GM18873 (cell line): ENCODE measurements around the gene LRMDA.
"Not testable (repeated sequence)": the region's sequence is repeated elsewhere in the genome, so short reads cannot be mapped to it uniquely, and the experiment has no call there.

Experiments
- ATAC-seq: cut with Tn5 transposase; IDR thresholded peaks from one replicate; pipeline ENCODE4 v1.9.1; 2021; ENCODE audit warnings: mild to moderate bottlenecking, moderate library complexity, moderate number of reproducible peaks; ENCODE audit not compliant: unreplicated experiment, low FRiP score

LRMDA gene

DNA sequence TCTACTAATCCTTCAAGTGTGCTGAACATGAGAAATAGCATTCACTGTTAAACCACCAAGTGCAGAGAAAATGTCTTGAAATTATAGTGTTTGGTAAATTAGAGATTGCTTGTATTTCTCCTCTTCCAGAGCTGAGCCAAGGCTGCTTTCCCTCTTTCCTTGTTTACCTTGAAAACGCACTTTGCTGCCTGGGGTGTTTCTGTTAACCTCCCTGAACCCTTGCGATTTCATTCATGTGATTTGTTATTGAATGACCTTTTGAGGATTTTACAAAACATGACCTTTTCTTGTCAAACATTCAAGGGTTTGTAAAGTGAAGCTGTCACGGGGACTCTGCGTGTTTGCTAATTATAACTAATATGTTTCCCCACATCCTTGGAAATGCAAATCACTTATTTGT, 169.4 kb downstream of the LRMDA start:
- no peak for ATAC-seq

DNA sequence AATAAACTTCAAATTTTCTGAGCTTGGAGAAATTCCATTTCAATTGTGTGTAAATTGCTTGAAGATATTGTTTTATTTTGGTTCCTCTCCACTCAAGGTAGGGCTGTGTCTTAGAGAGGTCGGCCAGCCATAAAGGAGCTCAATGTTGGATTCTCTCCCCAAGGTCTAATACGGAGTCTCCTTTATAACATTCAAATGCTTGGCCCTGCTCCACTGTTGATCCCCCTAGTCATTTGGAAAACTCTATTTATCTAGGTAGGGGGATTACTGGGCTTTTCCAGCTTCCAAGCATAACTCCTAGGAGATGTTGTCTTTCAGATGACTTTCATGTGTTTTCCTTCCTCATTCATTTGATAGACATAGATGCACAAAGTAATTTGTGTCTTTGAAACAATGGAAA, 170.9 kb downstream of the LRMDA start:
- ATAC-seq = no peak

DNA sequence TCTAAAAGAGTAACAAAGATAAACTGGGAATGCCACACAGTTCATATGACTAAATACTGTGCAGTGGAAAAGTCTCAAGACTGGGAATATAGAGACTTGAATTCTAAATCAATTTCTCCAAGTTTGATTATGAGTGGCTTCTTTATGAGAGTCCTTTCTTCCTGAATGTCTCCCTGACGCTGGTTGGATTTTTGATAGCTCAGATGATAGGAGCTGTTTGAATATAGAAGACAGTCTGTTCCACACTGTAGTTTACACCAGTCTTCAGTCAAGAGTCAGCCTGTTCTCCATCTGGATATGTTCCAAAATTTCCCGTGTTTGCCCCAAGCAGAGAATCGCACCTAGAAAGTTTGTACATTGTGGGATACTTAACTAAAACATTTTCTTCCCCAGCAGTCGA, 173.7 kb downstream of the LRMDA start:
- no peak for ATAC-seq

DNA sequence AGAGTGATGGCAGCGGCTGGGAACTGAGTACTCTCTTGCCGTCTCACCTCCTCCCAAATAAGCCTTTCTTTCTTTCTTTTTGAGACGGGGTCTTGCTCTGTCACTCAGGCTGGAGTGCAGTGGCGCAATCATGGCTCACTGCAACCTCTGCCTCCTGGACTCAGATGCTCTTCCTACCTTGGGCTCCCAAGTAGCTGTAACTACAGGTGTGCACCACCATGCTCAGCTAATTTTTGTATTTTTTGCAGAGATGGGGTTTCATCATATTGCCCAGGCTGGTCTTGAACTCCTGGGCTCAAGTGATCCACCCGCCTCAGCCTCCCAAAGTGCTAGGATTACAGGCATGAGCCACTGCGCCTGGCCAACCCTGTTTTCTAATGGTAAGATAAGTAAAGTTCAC, 174.4 kb downstream of the LRMDA start:
- ATAC-seq = not testable (repeated sequence)

DNA sequence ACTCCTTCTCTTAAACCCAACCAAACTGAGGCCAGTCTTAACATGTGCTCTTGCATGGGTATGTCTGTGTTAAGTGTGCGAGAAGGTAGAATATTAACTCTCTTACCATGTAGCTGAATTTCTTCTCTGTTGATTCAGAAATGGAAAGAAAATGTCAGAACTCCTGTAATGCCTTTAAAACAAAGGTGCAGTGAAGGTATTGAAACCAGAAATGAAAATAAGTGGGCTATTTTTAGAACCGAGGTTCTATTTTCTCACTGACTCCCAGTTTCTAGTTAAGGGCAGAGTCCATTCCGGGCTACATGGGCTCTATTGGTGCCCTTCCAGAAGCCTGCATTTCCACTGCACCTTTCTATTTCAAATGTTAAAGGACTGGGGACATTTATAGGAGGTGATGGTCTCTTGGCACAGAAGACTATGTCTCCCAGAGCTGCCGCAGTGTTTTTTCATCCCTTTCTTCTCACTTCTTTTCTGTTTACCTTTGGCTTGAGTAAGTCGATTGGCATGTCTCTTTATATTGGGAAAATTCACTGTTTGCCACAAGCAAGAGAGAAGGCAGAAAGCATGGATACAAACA, 174.9 kb downstream of the LRMDA start:
- peak; percentile 46 for ATAC-seq

DNA sequence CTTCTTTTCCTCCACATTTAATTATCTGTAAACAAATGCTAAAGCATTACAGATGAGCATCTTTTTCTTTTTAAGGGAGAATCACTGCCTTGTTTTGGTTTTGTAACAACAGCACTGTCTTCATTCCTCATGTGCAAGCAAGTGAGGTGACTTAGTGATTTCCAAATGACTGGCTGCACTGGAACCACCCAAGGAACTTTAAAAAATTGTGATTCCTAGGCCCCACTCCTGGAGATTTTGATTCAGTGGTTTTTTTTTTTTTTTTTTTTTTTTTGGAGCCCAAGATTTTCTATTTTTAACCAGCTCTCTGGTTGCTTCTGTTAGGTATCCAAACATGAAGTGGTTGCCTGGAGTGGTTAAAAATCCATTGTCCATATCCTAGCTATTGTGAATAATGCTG, 176.2 kb downstream of the LRMDA start:
- ATAC-seq = no peak

DNA sequence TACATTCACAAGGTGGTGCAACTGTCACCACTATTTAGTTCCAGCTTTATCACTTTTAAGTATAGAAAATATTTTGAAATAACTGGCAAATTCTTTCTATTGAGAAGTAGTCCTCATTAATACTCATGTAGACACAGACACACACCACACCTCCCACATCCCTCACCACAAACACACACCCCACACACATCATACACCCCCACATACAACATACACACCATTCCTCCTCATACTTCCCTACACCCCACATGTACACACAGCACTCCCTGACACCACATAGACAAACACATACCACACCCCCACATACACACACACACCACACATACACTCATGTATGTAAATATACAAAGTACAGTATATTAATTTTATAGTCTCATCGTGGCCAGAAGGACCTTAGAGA, 178.8 kb downstream of the LRMDA start:
- no peak for ATAC-seq

DNA sequence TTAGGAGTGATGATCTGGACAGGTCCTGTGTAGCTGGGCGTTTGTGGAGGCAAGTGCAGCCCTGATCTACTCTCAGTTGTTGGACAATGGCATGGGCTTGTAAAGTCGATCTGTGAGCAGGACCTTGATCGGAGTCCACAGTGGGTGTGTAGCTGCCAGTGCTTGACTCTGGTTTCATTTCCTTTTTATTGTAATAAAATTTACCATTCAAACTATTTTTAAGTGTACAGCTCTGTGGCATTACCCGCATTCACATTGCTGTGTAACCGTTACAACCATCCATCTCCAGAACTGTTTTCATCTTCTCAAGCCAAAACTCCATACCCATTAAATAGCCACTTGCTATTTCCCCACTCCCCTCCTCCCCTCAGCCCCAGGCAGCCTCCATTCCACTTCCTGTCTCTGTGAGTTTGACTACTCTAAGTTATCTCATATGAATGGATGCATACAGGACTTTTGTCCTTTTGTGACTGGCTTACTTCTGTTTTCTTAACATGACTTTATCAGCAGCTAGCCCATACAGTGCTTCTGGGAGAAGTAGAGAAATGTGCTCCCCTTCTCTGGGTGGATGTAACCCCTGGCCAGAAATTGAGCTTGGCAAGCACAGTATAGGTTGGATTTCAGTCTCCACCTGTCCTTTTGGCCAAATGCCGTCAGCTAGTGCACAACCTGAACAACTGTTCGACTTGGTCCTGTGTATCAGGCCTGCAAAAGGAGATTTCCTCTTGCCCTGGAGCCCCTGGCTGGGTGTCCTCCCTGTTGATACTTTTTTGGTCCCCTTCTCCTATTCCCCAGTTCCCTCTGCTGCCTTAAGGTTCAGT, 180.0 kb downstream of the LRMDA start:
- ATAC-seq = peak; percentile 41

DNA sequence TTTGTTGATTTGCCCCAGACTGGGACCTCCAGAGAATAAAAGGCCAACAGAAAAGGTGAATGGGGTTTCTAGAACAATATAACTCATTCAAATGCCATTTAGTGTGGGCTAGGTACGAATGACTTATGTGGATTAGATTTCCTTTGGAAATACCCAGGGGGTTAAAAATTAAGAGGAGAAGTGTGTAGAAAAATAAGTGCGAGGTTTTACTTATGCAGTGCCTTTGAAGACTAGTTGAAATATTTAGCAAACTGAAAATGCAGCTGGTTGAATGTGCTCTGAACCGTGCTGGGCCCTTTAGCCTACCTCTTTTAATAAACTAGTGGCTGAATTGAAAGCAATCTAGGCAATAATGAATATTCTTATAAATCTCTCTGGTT, 180.6 kb downstream of the LRMDA start:
- ATAC-seq = no peak

DNA sequence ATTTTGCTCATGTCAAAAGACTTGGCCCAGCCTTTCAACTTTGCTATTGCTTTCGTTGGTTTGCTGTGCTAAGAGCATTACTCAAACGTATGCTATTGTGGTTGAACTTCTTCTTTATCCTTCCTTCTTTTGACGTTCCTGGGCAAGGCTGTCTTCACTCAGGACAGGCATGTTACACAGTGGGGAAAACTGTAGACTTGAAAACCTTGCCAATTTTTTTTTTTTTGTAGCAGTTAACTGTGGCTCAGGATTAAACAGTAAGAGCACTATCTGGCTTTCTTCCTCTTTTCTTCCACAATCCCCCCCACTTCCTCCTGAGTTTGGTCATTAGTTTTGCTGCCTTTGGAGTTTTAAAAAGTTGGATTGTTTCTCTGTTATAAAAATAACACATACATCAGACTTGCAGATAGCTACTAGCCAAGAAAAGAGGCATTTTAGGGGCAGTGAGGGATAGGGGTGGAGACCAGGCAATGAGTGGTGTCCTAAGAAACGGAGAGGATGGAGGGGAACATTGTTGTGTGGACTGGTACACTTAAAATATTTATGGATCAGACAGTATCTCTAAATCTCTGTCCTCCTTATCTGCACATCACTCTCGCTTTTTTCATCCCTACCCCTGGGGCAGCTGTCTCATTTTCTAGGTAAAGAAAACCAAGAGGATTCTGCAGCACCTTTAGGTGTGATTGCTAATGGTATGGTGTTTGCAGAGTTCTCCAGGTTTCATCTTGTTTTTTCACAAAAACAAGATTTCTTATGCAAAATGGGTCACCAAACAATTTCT, 181.7 kb downstream of the LRMDA start:
- no peak for ATAC-seq

DNA sequence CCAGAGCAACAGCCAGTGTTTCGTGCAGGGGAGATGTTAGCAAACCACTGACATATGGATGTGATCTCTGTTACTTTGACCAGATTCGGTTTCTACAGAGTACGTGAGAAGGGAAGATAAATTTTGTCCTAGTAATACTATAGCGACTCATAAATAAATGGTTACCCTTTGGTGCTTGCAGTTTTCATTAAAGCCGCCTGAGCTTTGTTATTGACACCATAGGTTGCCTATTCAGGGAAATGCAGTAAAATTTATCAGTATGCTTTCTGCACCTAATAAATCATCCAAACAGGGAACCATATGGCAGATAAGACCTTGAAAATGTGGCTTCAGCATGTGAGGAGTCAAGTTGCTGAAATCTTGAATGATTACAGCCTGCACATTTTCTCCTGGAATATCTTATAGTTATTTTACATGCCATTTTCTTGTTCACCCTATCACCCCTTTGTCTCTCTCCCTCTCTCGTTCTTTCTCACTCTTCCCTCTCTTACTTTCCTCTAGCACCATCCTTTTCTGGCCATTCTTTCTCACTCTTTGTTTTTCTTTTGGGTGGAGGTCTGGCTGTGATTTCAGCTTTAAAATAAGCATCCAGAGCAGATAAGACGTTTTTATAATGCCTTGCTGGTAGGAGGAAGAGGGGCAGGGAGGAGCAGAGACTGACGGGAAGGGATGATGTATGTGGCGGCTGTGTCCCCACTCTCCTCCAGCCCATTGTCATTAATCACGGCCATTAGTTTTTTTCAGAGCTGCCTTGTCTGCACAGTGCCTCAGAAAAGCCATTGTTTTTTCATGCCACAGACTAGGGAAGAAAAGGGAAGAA, 182.5 kb downstream of the LRMDA start:
- ATAC-seq = no peak

DNA sequence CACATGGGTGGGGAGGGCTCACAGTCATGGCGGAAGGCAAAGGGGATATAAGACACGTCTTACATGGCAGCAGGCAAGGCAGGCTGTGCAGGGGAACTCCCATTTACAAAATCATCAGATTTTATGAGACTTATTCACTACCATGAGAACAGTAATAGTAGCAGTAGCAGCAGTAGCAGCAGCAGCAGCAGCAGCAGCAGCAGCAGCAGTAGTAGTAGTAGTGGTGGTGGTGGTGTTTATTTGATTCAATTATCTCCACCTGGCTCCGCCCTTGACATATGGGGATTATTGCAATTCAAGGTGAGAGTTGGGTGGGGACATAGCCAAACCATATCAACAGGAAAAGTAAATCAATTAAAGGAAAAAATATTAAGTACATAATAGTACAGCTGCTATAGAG, 184.7 kb downstream of the LRMDA start:
- ATAC-seq = no peak

DNA sequence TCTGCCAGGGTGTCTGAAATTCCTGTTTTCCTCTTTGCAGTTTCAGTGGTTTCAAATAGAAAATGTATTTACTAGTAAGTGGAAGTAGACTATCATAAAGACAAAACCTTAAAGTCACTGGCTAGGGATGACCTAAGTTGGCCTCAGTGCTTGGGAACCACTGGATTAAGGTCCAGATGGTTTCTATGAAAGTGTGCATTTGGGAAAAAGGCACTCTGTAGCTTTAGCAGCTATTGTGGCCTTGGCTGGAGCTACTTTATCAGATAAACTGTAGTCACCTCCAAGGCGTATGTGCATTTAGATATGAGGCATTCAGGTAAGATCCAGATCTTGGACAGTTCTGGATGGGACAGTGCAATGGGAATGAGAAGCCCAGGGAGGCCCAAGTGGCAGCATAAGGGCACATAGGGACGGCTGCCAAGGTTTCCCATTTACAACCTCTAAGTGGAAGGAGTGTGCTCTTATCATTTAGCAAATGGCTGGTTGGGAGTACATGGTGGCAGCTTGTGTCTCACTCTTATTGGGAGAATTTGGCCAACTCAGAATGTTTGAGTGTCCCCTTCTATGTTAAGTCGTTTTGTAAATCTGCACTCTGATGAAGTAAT, 185.6 kb downstream of the LRMDA start:
- ATAC-seq = no peak

DNA sequence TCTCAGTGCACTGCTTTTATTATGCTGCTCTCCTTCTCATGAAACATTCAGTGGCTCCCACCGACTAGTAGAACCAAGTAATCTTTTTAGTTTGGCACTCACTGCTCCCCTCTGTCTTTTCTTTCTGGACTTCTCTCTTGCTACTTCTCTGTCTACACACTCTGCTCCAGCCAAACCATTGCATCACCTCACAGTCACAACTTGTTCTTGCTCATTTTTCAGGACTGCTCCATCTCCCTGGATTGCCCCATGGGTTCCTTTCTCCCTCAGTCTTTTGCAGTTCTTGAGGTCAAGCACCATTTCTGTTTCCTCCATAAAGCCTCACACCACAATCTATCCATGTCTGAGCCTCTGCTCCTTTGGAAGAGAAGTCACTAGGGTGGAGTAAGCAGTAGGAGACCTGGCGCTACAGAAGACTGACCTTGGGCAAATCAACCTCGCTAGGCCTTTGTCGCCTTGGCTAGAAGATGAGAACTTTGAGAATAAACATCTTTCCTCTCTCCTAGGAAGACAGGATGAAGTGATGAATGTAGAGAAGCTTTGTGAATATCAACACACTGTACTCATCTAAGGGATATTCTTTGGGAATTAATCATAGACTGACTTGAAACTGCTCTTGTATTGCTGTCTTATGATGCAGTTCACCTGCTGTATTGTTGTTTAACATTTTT, 186.2 kb downstream of the LRMDA start:
- no peak for ATAC-seq

DNA sequence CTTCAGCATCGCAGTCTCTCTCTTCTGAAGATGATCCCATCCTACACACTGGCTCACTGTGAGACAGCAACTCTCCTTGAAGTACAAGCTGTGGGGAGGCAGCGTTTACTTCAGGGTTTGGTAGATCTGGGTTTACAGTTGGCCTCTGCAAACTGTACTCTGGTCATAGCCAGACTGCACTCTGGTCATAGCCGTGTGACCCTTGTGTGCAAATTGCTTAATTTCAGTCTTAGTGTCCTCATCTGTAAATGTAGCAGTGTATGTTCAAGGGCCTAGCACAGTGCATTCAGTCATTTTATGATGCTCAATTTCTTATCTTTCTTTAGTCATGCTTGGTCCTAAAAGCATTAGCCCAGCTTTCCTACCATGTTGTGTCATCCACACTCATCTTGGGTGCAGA, 188.2 kb downstream of the LRMDA start:
- no peak for ATAC-seq

DNA sequence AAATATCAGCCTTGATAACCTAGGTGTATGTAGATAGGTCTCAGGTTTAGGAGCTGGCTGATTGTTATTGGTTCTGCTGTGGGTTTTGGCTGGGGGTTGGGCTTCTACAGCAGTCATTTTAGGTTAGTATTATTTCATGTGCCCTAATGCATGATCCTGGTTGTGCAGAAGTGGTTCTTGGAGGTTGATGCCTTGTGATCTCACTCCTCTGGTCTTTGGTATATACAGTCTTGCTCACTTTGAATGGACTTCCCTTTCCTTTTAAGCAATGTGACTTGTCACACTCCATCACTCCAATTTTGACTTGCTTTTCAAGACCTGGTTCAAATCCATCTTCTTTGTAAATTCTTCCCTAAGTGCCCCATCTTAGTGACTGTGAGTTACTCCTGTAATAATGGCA, 188.9 kb downstream of the LRMDA start:
- ATAC-seq = no peak

DNA sequence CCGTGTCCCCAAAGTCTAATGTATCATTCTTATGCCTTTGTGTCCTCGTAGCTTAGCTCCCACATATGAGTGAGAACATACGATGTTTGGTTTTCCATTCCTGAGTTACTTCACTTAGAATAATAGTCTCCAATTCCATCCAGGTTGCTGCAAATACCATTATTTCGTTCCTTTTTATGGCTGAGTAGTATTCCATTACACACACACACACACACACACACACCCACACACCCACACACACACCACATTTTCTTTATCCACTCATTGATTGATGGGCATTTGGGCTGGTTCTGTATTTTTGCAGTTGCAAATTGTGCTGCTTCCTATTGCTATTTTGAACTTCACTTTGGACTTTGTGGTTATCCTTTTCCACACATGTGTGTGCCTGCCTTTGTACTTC, 189.6 kb downstream of the LRMDA start:
- not testable (repeated sequence) for ATAC-seq

DNA sequence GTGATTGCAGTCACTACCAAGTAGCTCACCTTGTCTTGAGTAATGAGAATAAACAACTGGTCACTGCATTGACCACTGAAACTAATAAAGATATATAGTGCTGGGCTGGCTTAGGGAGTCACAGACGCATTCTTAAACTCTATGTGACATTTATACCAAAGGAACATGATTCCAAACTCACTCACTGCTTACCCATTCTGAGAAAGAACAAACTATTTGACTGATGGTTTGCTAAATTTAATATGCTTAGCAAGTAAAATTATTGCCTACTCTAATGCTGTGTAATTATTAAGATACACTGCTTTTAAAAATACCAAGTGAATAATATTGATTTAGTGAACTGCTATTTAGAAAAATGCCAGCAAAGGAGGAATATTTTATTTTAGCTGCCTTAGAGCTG, 191.1 kb downstream of the LRMDA start:
- no peak for ATAC-seq

DNA sequence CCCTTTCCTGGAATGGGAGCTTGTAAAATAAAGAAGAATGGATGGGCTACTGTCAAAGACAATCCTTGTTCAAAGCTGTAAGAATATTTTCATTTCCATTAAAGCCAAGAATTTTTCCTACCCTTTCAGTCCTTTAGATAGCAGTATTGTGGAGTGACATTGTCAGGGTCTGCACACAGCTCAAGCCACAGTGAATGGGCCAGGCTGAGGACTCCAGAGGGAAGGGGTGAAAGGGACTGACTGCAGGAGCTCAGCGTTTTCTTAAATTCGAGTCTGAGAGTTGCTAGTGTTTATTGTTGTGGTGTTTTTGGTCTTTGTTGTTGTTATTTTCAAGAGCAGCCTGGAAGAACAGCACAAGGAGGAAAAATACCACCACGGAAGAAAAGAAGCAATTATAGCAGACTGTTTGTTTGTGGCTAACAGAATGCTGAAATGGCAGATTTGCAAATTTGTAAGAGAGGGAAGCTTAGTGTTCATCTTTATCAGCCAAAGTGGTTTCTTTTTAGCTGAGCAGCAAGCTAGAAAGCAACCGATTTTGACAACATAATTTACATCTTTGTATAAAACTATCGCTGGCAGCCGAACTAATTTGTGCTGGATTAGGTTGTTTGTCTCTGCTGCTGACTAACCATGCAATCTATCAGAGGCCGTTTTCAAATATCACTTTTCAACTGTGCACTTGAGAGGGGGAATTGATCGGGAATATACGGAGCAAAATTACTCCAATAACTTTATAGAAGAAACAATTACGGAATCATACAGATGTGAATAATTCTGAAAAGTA, 192.1 kb downstream of the LRMDA start:
- no peak for ATAC-seq
